PC-3 (cell line): ENCODE data around the gene PLEKHG3.

Experiments used
- CTCF ChIP-seq: fragments of 300-600 bp; sonication (generic); conservative IDR thresholded peaks from 2 replicates; pipeline ENCODE4 v1.5.1; 2017; ENCODE audit warnings: antibody characterized with exemption, low read depth, mild to moderate bottlenecking, low read length
- EZH2phosphoT487 ChIP-seq: fragments of 300-600 bp; sonication (generic); IDR thresholded peaks from 2 replicates; pipeline ENCODE4 v1.6.1; 2018; ENCODE audit warnings: mild to moderate bottlenecking, antibody characterized with exemption, low read length, borderline replicate concordance

- TF ChIP-seq CTCF = no peak
- TF ChIP-seq EZH2phosphoT487 = no peak
Measured at GRCh38 chr14:64770751-64771150, 66.5 kb downstream of the PLEKHG3 start.
